Muscle layer of colon (tissue), 2 donors: ENCODE data around the gene FAM89A.
"Not testable (repeated sequence)": the region's sequence is repeated elsewhere in the genome, so short reads cannot be mapped to it uniquely, and the experiment has no call there.

Source experiments
- H3K27ac ChIP-seq: one replicate; pipeline ENCODE4 v1.7.0; 2013; ENCODE audit warnings: low read depth, mild to moderate bottlenecking, low read length, moderate library complexity
- H3K27me3 ChIP-seq, 2 donors: one replicate each; pipeline ENCODE4 v1.7.0; 2013; ENCODE audit warnings: low read length in 2 of 2, mild to moderate bottlenecking in 2 of 2; ENCODE audit not compliant: insufficient read depth in 2 of 2, control insufficient read depth in 1 of 2
- H3K36me3 ChIP-seq: one replicate; pipeline ENCODE4 v1.7.0; 2013; ENCODE audit warnings: mild to moderate bottlenecking, low read length; ENCODE audit not compliant: insufficient read depth
- H3K4me1 ChIP-seq: one replicate; pipeline ENCODE4 v1.7.0; 2013; ENCODE audit warnings: mild to moderate bottlenecking, low read length; ENCODE audit not compliant: insufficient read depth
- H3K4me3 ChIP-seq, 2 donors: one replicate each; pipeline ENCODE4 v1.7.0; 2013; ENCODE audit warnings: low read length in 2 of 2, low read depth in 1 of 2, mild to moderate bottlenecking in 1 of 2, moderate library complexity in 1 of 2
- H3K9ac ChIP-seq: one replicate; pipeline ENCODE4 v1.7.0; 2013; ENCODE audit warnings: low read length
- H3K9me3 ChIP-seq: one replicate; pipeline ENCODE4 v1.7.0; 2013; ENCODE audit warnings: mild to moderate bottlenecking, low read length
- donor health status: abdominal sarcoma.
- donor health status: Adenocarcinoma of cecum.

The FAM89A gene

DNA sequence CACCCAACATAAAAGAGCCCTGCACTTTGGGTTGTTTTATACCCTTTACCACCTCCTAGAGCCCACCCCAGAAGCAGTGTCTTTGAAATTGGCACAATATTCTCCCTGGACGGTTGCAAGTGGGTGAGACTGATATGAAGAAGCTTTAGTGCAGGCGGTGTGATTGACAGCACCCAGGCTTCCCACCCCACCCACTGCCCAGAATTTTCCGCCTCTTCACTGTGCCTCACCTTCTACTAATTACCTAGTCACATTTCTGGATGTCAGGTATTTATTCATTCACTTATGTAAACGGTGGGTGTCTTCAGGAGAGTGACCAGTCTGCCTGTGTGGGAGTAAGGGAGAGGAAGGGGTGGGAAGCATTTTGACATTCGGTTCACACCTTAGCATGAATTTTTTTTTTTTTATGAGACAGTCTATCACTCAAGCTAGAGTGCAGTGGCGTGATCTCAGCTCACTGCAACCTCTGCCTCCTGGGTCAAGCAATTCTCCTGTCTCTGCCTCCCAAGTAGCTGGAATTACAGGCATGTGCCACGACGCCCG lies 1.7 kb upstream of the FAM89A start:
- no peaks in the 10 kb centered on the region for H3K36me3 ChIP-seq
- H3K9ac ChIP-seq, result no peak overlapping the region
- H3K9me3 ChIP-seq, result no peaks in the 10 kb centered on the region
- peaks cover 20 to 37% of the 10 kb centered on the region in 2 donors for H3K27me3 ChIP-seq
- H3K27ac ChIP-seq, result no peak overlapping the region
- H3K4me3 ChIP-seq, result no peak overlapping the region
- peaks cover 22% of the 10 kb centered on the region for H3K4me1 ChIP-seq

DNA sequence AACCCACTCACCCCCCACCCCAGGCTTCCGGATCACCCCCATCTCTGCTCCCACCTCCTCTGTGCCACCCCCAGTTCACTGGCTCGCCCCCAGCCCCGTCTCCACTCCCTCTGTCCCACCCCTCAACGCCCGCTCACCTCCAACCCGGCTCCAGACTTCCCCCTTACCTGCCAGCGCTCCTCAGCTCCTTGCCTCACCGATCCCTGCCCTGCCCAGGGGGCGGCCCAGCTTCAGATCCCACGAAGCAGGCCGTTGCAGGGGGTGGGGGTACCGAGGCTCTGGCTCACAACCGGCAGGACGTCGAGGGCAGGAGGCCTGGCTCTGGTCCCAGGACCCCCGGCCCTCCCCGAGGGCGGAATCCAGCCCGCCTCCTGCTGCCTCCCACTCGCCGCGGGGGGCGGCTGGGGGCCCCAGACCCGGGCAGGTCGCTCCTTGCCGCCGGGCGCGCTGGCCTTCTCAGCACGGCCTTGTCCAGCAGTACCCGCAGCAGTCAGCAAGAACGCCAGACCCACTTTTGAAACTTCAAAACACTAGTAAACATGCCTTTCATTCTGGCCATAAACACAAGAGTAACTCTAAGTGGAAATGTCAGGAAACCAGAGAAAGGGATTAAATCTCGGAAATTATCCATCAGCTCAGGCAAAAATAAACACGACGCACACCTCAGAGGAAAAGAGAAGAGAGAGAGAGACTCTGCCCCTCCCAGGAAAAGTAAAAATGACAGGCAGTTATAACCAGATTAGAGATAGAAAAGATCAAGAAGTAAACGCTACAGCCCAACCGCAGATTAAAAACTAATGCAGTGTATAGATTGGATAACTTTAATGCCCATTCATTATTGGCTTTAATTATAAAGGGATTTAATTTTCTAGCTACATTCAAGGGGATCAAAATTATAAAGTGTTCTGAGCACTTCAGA lies 1.0 kb upstream of the FAM89A start:
- Histone ChIP-seq H3K4me1 (peaks cover 22% of the 10 kb centered on the region), H3K9ac (no peak overlapping the region), H3K27me3 (peaks cover 20 to 37% of the 10 kb centered on the region in 2 donors), H3K36me3 (no peaks in the 10 kb centered on the region), H3K9me3 (no peaks in the 10 kb centered on the region), H3K4me3 (peak overlapping the region in 1 of 2 donors; percentile 38), H3K27ac (no peak overlapping the region)

- no peaks in the 10 kb centered on the region for H3K36me3 ChIP-seq
- H3K4me3 ChIP-seq, result peak overlapping the region; percentile 45 to 47
- no peaks in the 10 kb centered on the region for H3K9me3 ChIP-seq
- no peak overlapping the region for H3K9ac ChIP-seq
- no peak overlapping the region for H3K27ac ChIP-seq
- H3K4me1 ChIP-seq, result peaks cover 22% of the 10 kb centered on the region
- peaks cover 20 to 32% of the 10 kb centered on the region in 2 donors for H3K27me3 ChIP-seq
Observed at GRCh38 chr1:231039161-231040018, 664 bp downstream of the FAM89A start.

DNA sequence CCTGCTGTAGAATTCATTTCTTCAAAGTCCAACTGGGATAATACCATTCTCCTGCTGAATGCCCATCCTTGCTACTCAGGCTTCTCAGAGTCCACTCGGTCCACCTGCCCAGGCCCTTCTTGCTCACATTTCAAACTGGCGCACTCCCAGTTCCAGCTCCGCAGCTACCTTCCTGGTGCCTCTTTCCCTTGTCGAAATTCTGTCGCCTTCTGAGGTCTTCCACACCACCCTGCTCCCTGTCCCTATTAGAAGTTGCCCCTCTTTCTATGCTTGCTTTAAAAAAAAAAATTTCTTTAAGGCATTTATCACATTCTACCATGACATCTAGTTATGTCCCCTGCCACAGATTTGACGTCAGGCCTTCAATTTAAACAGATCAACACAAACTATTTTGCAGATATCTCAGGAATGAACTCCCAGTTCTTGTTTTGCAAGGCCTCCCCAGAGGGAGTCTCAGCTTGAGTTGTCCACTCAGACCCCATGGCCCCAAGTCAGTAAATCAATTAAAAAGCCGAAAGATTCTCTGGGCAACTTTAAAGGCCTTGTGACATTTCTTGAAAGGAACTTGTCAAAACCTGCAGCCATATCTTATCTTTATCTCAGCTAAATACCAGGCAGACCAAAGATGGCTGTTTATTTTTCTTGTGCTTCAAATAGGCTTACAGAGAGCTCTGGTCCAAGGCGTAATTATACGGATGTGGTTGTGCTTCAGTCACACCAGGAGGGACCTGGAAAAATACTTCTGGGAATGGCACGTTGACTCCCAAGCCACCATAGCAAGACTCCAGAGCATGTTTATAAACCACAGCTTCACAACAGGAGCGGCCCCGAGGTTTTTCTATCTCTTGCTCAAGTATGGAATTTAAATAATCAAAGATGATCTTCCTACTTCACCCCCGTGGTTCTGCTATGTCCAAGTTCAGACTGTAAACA lies 2.2 kb downstream of the FAM89A start:
- Histone ChIP-seq H3K4me3 (no peak overlapping the region), H3K36me3 (no peaks in the 10 kb centered on the region), H3K9ac (no peak overlapping the region), H3K4me1 (peaks cover 22% of the 10 kb centered on the region), H3K9me3 (no peaks in the 10 kb centered on the region), H3K27ac (no peak overlapping the region), H3K27me3 (peaks cover 20 to 32% of the 10 kb centered on the region in 2 donors)

GRCh38 chr1:231036416-231036815 lies 3.6 kb downstream of the FAM89A start:
- Histone ChIP-seq H3K36me3 (no peaks in the 10 kb centered on the region), H3K9me3 (no peaks in the 10 kb centered on the region), H3K27ac (no peak overlapping the region), H3K4me1 (peaks cover 22% of the 10 kb centered on the region), H3K4me3 (no peak overlapping the region), H3K27me3 (peaks cover 20 to 32% of the 10 kb centered on the region in 2 donors), H3K9ac (no peak overlapping the region)

GRCh38 chr1:231035799-231036198 lies 4.3 kb downstream of the FAM89A start:
- H3K9me3 ChIP-seq, result no peaks in the 10 kb centered on the region
- H3K27ac ChIP-seq, result no peak overlapping the region
- no peak overlapping the region for H3K4me3 ChIP-seq
- peaks cover 15% of the 10 kb centered on the region for H3K4me1 ChIP-seq
- H3K27me3 ChIP-seq, result peaks cover 20 to 28% of the 10 kb centered on the region in 2 donors
- no peaks in the 10 kb centered on the region for H3K36me3 ChIP-seq
- H3K9ac ChIP-seq, result no peak overlapping the region

GRCh38 chr1:231032963-231033362 lies 7.1 kb downstream of the FAM89A start:
- no peak overlapping the region for H3K9ac ChIP-seq
- H3K36me3 ChIP-seq, result no peaks in the 10 kb centered on the region
- peaks cover 4 to 6% of the 10 kb centered on the region in 2 donors for H3K27me3 ChIP-seq
- H3K27ac ChIP-seq, result no peak overlapping the region
- H3K4me3 ChIP-seq, result no peak overlapping the region
- no peaks in the 10 kb centered on the region for H3K4me1 ChIP-seq
- H3K9me3 ChIP-seq, result no peaks in the 10 kb centered on the region

DNA sequence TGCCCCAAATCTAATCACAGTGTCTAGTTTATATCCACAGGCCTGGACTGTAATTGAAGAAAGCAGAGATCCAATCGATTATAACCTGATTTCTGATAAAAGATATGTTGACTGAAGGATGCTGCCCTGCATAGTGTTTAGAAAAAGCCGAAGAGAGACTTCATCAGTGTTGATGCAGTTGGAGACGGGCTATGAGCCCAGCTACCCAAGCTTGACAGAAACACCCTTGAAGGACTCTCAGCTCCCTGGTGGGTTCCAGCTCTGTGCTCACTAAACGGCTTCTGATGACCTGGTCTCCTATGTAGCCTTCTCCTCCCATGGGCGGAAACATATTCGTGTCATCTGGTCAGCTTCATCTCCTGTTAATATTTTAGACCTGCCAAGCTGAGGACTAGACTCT lies 10.2 kb downstream of the FAM89A start:
- Histone ChIP-seq H3K27me3 (no peaks in the 10 kb centered on the region), H3K9ac (no peak overlapping the region), H3K4me1 (no peaks in the 10 kb centered on the region), H3K4me3 (no peak overlapping the region), H3K9me3 (no peaks in the 10 kb centered on the region), H3K36me3 (no peaks in the 10 kb centered on the region), H3K27ac (no peak overlapping the region)

GRCh38 chr1:231029247-231029646 lies 10.8 kb downstream of the FAM89A start:
- H3K4me3 ChIP-seq, H3K27me3 ChIP-seq, H3K4me1 ChIP-seq, H3K36me3 ChIP-seq, H3K27ac ChIP-seq, H3K9ac ChIP-seq, H3K9me3 ChIP-seq: not testable (repeated sequence)

GRCh38 chr1:231028682-231029081 lies 11.4 kb downstream of the FAM89A start:
- no peaks in the 10 kb centered on the region for H3K36me3 ChIP-seq
- H3K4me1 ChIP-seq, result no peaks in the 10 kb centered on the region
- no peak overlapping the region for H3K27ac ChIP-seq
- H3K9me3 ChIP-seq, result no peaks in the 10 kb centered on the region
- no peaks in the 10 kb centered on the region for H3K27me3 ChIP-seq
- H3K9ac ChIP-seq, result no peak overlapping the region
- no peak overlapping the region for H3K4me3 ChIP-seq
